Cardiac septum (tissue), 1 donor: Measurements from ENCODE around the gene CCND2. TPM values are rescaled to one million over a fixed set of nuclear protein-coding genes. Genes with fewer than 3 reads are reported as not detected.
A peak's percentile ranks its signal among the peaks of the same experiment; 100 is the strongest.

Experiments used
- DNase-seq: peaks from one replicate; pipeline ENCODE4 v3.0.0-alpha.2; 2020; ENCODE audit warnings: low spot score
- intact Hi-C: fragments of 100-400 bp; cut with DNase I; formaldehyde crosslinking; loops from one replicate; pipeline ENCODE4 v1.14.0; 2022
- total RNA-seq: library from RNA; stranded (reverse); fragmentation: NEBNext Ultra II Directional; extraction: Animal tissue kit (Norgen Biotek cat#: 25700); gene quantifications from one replicate; pipeline ENCODE4 v1.2.1, GENCODE V29; 2021
- donor health status: DM: no; HTN: no; CAD: no.

The CCND2 gene
- total RNA-seq, 1 donor from 2014 or later = 478 TPM

DNA sequence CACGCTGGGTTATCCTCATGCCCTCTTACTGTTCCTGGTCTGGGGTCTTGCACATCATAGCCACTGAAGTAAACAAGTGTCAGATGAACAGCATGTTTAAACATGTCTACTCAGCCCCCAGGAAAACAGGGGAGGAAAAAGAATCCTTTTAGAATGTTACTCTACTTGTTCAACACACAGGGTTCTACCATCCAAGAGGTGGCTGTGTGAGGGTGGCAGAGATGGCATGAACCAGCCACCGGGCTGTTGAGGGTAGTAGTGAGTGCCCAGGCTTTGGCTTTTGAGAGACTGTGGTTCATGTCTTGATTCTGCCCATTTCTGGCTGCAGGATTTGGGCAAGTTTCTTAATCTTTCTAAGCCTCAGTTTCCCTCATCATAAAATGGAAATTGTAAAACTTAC, 21.6 kb upstream of the CCND2 start:
- no peak for DNase-seq
- intact Hi-C loops = loop anchor here (5.0 kb wide), 1 partner anchor 135 kb away; no protein-coding TSS in a partner anchor

DNA sequence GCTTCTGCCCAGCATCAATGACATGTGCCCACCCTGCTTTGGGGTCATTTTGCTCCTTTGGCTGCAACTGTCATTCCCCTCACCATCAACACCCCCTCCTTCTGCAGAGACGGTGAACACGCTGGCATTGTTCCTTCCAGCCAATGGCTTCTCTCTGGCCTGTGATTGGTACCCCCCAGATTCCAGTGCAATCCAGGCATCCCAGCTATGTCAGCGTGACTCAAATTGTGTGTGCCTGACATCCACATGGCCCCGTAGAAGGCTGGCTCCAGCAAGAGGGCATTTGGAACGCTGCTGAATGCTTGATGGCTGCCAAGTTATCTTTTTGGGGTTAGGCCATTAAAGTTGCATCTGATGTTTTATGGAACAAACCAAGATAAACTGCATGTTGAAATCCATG, 21.0 kb upstream of the CCND2 start:
- no peak for DNase-seq
- intact Hi-C loops = loop anchor here (5.0 kb wide), 1 partner anchor 135 kb away; no protein-coding TSS in a partner anchor

DNA sequence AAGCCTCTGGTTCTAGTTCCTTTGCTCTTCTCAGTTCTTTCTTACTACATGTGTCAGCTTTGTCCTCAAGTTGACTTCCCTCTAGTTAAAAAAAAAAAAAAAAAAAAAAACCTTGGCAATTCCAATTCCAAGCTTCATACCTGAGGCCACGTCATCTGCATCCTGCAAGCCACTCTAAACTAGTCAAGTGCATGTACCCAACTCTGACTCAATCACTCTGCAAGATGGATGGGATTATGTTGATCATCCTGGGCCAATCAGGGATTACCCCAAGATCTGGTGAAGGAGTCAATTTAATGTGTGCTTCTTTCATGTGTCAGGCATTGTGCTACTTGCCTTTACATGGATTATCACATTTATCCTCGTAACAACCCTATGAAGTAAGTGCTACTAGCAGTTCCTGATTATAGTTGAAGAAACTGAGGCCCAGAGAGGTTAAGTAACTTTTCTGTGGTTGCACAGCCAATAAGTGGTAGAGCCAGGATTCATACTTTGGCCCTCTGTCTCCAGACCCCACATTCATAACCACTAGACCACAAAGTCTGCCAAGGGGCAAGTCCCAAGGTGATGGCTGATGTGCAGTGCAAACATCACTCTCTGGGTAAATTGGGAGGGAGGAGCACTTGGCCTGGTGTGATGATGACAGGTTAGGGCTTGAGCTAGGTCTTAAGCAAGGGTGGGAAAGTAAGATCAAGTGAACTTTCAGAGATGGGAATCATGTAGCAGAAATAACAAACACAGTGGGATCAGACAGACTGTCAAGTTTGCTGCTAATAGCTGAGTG, 17.3 kb upstream of the CCND2 start:
- no peak for DNase-seq
- intact Hi-C loops = no loop called here

DNA sequence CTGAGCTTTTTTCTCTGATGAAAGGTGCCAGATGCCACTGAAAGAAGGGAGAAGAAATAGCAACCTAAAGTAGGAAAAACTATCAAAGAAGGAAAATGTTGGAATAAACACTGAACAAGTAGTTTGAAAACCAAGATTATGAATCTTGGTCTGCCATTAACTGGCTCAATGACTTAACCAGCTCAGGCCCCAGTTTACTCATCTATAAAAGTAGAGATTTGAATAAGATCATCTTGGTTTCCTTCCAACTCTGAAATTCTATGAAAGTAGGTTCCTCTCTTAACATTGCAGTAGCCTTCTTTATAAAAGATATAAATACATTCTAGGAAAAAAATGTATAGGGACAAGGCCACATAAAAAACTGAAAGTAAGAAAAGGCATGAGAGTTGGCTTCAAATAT, 16.1 kb upstream of the CCND2 start:
- no peak for DNase-seq
- intact Hi-C loops = no loop called here

DNA sequence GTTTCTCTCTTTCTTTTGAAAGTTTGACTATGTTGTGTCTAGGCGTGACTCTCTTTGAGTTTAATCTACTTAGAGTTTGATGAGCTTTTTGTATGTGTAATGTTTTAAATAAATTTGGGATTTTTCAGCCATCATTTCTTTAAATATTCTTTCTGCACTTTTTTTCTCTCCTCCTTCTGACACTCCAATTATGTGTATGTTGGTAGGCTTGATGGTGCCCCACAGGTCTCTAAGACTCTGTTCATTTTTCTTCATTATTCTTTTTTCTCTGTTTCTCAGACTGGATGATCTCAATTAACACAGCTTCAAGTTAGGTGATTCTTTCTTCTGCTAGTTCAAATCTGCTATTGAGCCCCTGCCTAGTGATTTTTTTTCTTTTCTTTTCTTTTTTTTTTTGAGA, 14.5 kb upstream of the CCND2 start:
- no peak for DNase-seq
- intact Hi-C loops = no loop called here

DNA sequence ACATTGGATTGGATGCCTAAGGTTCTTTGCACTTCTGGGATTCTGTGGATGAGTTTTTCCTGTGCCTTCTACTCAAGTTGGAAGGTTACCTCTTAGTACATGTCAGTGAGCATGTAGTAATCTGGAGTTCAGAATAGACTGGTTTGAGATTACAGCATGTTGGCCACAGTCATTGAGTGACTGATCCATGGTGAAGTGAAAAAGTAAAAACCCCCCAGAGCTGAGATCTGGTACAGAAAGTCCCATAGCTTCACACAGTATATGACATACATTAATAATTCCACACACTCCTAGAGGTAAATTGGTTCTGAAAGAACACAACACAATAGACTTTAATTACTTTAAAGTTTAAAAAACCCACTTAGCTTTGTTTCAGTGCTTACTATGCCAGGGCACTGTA, 11.9 kb upstream of the CCND2 start:
- intact Hi-C loops = no loop called here
- no peak for DNase-seq

DNA sequence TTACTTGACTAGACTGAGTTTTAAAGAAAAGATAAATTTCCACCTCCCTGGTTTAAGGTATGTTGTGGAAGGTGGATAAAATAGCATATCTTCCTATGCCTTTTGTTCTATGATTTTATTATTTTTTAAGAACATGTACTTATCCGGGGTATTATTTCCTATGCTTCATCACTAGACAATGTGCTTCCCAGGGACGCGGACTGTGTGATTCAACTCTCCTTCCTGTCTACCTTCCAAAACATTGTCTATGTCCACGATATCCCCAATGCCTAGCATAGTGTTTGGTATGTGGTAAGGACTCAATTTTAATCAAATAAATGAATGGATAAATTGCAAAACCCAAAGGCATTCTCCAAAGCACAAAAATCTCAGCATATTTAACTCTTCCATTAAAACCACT, 8.3 kb upstream of the CCND2 start:
- intact Hi-C loops = no loop called here
- DNase-seq = no peak

DNA sequence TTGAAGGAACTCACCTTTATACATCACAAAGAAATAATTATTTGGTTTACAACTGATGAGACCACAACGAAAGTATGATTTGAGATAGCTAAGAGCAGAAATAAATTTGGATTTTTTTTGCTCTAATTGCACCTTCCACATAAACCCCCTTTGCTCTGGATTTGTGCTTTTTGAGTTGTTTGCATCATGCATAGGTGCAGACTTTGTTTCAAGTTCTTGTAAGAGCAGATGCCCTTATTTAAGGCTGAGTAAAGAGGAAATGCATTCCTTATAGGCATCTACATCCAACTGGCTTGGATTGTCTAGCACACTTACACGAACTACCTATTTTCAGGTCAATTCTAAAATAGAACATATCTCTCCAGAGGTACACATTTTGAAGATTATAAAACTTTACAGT, 6.6 kb upstream of the CCND2 start:
- DNase-seq = no peak
- intact Hi-C loops = no loop called here

DNA sequence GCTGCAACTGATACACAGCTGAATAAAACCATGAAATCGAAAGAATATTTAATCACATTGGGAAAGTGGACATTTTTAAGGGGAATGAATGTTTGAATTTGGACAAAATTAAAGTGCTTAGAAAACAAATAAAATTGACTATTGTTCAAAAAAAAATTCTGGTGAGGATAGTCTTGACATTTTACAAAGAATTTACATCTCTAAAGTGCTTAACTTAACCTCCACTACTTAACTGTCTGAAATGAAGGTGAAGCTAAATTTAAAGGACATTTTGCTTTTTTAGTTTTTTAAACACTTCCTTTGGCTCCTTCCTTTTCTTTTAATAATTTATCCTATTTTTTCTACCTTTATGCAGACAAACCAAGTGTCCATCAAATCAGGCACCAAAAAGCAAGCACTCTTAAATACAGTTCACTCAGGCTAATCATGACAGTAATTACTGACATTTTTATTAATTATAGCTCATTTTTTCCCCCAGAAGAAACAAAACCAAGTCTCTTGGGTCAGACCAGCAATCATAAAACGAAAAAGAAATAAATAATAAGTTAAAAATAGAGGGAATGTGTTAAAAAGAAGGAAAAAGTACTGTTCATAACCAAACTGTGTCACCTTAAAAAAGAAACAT, 5.7 kb upstream of the CCND2 start:
- DNase-seq = no peak
- intact Hi-C loops = no loop called here

DNA sequence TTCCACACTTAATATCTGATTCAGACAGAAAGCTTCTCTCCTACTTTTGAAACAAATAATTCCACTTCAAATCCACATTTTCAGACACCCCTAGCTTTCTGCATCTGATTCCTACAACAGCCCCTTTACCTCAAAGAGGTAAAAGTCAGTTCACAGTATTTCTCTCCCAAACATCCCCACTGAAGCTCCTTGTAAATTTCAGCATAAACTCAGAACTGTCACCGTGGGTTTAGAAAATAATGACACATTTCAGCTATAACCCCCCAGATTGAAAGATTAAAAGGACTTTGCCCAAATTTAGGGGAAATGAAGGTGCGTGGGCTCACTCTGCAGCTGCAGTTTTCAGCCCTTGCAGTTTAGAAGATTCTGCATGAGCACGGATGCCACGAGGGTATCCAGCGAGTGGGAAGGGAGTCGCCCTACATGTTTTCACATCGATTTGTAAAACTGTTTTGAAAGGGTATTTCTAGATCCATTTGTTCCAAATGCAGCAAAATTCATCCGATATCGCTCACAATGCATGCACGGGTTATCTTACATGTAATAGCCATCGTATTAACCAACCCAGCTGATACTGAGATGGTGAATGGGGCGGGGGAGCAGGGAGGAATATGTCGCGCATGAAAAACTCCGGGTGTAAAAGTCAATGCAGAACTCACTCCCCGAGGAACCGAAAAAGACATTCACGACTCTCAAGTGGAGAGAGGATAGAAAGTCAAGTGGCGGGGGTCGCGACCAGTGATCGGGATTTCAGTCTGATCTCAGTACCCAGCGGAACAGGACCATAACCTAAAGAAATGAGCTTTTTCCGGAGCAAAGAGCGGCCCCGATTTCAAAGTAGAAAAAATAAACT, 5.0 kb upstream of the CCND2 start:
- intact Hi-C loops = no loop called here

DNA sequence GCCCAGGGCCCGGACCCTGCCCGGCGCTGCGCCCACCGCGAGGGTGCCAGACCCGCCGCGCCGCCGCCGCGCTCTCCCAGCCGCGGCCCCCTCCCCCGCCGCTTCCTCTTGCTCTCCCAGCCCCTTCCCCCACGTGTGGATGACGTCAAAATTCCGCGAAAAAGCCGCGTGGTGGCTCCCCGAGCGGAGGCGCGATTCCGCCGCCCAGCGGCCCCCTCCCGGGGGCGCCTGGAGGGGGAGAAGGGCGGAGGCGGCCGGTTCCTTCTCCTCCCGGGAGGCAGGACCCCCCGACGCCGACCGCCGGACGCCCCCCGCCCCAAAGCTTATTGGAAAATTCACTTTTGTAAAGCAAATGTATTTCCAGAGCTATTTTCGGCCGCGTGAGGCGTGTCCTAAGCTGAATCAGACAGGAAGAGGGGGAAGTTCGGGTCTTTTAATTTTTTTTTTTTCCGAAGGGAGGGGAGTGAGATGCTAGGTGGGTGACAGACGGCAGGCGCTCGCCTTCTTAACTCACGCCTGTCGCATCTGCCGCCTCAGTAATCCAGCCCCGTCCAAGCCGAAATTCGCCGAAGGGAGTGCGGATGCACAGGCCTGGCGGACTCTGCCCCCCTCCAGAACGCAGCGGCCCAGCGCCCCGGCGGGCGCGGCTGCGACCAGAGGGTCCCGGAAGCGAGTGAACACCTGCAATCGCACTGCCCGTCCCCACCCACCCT, 4.1 kb upstream of the CCND2 start:
- peak; percentile 97 for DNase-seq
- intact Hi-C loops = no loop called here

More for the DNA sequence above, 5.0 kb upstream of the CCND2 start:
- no peak for DNase-seq

DNA sequence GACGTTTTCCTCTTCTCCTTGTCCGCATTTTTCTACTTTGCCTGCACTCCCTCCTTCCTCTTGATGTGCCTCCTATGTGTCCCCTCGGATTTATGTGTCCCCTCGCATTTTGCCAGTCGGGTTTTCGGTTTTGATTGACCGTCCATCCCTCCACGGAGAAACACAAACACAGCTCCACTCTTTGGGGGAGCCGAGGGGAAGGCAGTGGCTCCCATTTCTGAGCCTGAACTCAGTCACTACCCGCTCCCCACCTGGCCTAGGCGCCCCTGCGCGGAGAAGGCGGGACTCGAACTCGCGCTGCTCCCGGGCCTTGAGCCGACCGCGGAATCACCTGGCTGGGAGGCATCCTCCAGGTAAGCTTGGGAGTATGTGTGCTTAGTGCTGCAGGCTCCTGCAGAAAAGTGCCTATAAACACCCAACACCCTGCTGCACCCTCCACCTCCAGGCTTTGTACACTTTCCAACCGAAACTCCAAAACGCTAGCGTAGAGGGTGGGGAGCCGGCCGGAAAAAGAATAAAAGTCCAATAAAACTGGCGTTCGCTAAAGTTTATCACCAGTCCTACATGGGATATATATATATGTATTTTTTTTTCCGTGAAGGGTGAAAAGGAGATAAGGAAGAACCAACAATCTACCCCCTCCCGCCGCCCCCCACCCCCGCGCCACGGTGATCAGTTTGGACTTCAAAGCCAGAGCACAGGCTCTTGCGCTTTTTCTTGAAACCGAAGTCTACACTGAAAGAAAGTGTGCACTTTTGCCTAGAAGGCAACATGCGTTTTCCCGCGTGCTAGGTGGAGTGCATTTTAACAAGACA, 3.3 kb upstream of the CCND2 start:
- DNase-seq = no peak
- intact Hi-C loops = no loop called here

DNA sequence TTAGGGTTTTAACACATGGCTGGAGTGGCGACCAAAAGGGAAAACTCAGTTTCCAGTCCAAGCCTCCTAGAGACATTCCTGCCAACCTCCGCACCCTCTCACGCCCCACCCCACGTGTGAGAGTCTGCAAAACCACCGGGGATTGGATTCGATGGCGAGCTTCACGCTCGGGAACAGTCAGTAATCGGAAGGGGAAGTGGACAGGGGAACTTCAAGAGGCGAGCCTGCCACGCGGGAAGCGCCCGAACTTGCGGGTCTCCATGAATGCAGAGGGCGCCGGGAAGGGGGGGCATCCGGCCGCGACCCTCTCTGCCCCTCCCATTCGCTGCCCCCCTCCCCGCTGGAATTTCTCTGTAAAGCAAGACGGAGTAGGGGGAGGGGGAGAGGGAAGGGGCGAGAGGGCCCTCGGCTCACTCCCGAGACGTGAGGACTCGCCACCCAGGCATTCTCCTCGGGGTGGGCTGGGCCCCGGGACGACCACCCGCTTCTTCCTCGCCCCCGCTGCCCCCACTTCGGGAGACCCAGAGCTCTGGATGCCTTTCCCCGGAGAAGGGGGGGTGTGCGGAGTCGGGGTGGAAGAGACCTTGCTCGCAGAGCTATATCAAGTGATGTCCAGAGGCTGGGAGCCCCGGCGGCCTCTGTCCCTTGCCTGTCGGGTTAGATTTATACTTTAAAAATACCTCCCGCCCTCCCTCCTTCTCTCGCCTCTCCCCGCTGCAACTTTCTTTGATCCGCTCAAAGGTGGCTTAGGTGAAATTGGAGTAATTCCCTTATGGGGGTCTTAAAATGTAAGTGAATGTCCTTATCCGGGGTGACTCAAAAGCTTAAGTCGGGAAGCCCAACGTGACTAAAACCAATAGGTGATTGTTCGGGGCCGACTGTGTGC, 2.5 kb upstream of the CCND2 start:
- intact Hi-C loops = no loop called here
- no peak for DNase-seq

DNA sequence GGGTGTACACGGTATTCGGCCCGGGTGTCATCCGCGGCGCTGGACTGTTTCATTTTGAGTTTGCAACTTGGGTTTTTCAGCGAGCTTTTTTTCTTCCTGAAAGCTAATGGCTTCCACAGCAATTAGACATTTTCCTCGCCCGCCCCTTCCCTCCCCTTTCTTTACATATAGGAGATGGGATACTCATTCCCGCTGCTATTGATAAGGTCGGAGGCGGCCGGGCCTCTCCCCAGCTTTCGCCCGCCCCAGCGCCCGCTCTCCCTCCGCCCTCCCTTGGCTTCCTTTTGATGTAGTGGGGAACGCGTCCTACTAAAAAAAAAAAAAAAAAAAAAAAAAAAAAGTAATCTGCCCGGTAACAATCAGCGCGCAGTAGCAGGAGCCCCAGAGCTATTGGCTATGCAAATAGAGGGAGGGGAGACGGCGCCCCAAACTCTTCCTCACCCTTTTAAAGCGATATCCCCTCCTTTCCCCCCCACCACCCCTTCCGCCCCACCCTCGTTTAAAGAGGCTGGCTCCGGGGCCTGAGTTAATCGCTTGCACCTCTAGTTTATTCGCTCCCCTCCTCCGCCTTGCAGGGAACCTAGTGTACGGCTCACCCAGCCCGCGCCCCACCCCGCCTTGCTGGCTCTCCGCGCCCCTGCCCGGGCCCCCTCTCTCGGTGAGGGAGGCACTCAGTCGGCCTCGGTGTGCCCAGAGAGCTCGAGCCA, 1.7 kb upstream of the CCND2 start:
- intact Hi-C loops = no loop called here
- DNase-seq = no peak

DNA sequence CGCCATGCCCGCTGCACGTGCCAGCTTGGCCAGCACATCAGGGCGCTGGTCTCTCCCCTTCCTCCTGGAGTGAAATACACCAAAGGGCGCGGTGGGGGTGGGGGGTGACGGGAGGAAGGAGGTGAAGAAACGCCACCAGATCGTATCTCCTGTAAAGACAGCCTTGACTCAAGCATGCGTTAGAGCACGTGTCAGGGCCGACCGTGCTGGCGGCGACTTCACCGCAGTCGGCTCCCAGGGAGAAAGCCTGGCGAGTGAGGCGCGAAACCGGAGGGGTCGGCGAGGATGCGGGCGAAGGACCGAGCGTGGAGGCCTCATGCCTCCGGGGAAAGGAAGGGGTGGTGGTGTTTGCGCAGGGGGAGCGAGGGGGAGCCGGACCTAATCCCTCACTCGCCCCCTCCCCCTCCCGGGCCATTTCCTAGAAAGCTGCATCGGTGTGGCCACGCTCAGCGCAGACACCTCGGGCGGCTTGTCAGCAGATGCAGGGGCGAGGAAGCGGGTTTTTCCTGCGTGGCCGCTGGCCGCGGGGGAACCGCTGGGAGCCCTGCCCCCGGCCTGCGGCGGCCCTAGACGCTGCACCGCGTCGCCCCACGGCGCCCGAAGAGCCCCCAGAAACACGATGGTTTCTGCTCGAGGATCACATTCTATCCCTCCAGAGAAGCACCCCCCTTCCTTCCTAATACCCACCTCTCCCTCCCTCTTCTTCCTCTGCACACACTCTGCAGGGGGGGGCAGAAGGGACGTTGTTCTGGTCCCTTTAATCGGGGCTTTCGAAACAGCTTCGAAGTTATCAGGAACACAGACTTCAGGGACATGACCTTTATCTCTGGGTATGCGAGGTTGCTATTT, 914 bp upstream of the CCND2 start:
- DNase-seq = no peak
- intact Hi-C loops = no loop called here

DNA sequence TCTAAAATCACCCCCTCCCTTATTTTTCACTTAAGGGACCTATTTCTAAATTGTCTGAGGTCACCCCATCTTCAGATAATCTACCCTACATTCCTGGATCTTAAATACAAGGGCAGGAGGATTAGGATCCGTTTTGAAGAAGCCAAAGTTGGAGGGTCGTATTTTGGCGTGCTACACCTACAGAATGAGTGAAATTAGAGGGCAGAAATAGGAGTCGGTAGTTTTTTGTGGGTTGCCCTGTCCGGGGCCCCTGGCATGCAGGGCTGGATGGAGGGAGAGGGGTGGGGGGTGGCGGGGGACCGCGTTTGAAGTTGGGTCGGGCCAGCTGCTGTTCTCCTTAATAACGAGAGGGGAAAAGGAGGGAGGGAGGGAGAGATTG, 300 bp upstream of the CCND2 start:
- DNase-seq = no peak
- intact Hi-C loops = no loop called here
